COLO668 (cell line): ENCODE data around the gene HCFC1R1.
"Not testable (repeated sequence)": the region's sequence is repeated elsewhere in the genome, so short reads cannot be mapped to it uniquely, and the experiment has no call there.

Experiments
- DNase-seq: peaks from one replicate; lab custom pipeline; 2025; ENCODE audit not compliant: unreplicated experiment; lab: John Stamatoyannopoulos, UW

Gene HCFC1R1

GRCh38 chr16:3057181-3058138 lies 33.7 kb upstream of the HCFC1R1 start:
- DNase-seq: no peak

- no peak for DNase-seq
Measured at GRCh38 chr16:3056336-3057180, 32.8 kb upstream of the HCFC1R1 start.

GRCh38 chr16:3055734-3056115 lies 32.0 kb upstream of the HCFC1R1 start:
- not testable (repeated sequence) for DNase-seq

DNA sequence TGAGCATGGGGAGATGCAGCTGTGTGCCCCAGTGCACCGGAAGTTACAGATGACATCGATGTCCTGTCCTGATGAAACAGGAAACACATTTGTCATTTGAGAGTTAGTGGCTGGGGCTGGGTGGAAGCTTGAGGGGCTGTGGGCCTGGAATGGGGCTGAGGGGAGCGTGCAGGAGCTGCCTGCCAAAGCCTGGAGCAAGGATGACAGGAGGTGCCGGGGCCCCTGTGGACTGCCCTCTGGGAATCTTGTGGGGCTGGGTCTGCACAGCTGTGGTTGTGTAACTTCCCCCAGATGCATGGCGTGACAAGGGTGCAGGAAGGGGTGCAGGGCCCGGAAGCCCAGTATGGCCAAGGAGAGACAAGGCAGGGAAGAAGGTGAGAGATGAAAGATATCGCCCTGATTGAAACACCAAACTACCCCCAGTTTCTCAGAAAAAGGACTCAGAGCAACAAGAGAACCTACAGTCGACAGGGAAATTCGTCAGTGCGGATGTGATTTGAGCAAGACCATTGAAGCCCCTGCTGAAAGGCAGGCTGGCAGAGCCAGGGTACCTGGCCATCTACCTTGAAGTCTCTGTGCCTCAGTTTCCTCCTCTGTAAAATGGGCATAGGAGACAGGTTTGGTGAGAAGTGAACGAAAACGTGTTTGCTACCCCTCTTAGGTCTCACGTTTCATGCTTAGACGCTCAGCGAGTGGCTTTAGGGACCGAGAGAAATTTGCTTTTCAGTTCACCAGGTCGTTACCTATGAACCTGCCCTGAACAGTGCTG lies 31.4 kb upstream of the HCFC1R1 start:
- no peak for DNase-seq

DNA sequence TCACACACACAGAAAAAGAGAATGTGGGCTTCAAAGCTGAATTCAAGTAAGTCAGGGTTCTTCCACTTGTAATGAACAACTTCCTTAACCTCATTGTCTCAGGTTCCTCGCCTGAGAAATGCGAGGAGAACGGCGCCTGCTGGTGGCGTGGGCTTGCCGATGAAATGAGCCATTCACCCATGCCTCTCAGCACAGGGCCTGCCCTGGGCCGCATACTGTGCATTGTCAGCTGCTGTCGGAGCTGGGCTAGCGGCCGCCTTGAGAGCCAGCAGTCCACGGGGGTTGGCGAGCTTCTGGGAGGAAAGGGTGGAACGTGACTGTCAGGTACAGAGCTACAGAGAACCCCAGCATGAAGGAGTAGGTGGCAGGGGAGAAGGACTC lies 29.6 kb upstream of the HCFC1R1 start:
- not testable (repeated sequence) for DNase-seq

DNA sequence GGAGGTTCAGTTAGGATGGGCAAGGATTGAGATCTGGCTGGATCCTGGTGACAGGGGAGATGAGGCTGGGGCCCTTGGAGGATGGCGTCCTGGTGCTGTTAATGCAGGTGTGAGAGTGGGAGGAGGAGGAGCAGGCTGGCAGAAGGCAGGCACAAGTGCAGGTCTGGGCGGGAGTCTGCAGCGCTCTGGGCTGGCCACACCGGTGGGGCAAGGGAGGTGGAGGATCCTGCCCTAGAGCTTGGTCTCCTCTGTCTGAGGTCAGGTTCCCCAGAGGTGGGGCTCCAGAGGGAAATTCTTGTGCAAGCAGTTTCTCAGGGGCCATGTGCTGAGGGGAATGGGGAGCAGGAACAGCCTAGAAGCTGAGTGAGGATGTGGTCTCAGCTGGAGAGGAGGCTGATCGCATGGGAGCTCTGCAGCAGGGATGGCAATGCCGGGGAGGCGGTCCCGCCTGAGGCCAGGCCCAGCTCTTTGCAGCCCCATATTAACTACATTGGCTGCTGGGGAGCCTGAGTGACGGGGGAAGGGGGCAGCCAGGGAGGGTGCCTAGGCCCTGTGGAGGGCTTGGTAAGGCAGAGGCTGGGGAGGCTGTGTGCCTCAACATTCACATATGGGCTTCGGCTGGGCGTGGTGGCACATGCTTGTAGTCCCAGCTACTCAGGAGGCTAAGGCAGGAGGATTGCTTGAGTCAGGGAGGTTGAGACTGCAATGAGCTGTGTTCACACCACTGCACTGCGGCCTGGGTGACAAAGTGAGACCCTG lies 29.0 kb upstream of the HCFC1R1 start:
- DNase-seq: not testable (repeated sequence)

- no peak for DNase-seq
Measured at GRCh38 chr16:3051494-3051893, 27.8 kb upstream of the HCFC1R1 start.

GRCh38 chr16:3051009-3051408 lies 27.3 kb upstream of the HCFC1R1 start:
- no peak for DNase-seq

DNA sequence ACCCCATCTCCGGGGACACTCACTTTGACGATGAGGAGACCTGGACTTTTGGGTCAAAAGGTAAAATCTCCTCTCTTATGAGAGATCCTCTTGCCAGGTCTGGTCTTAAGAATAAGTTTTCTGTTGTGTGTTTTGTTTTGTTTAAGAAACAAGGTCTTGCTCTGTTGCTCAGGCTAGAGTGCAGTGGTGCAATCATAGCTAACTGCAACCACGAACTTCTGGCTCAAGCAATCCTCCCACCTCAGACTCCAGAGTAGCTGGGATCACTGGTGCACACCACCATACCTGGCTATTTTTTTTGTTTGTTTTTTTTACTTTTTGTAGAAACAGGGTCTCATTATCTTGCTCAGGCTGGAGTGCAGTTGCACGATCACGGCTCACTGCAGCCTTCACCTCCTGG lies 26.7 kb upstream of the HCFC1R1 start:
- no peak for DNase-seq

- no peak for DNase-seq
Measured at GRCh38 chr16:3049921-3050481, 26.3 kb upstream of the HCFC1R1 start.

DNA sequence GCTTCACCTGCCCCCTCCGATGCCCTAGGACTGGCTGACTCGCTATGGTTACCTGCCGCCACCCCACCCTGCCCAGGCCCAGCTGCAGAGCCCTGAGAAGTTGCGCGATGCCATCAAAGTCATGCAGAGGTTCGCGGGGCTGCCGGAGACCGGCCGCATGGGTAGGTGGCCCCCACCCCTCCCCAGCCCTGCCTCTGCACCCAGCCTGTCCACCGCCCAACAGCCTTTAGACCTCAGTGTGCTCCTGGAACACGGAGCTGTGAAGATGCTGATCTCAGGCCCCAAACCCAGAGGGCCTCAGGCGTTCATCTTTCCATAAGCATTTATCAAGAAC lies 23.6 kb upstream of the HCFC1R1 start:
- no peak for DNase-seq

DNA sequence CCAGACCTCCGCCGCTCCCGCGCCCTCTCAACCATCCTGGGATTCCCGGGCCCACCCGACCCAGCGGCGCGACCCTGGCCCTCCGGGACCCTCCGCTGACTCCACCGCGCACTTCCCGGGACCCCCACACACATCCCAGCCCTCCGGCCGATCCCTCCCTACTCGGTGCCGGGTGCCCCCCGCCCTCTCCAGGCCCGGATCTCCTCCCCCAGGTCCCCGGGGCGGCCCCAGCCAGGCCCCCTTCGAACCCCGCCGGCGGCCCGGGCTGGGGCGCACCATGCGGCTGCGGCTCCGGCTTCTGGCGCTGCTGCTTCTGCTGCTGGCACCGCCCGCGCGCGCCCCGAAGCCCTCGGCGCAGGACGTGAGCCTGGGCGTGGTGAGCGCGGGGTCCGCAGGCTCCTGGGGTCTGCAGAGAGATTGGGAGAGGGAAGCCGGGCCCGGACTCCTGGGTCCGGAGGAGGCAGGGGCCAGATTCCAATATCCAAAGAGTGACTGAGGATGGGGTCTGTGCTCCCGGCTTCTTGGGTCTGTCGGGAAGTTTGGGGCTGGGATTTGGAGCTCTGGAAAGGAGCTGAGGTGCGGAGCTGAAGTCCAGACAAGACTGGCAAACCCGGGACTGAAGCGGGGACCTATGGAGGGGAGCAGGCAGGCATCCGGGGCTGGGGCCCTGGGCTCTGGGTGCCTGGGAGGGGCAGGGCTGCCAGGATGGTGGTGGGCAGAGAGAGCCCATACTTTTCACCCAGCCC lies 23.1 kb upstream of the HCFC1R1 start:
- DNase-seq: no peak

GRCh38 chr16:3045758-3046640 lies 22.3 kb upstream of the HCFC1R1 start, which contains the start of gene MMP25:
MMP25 (plus strand) TSS chr16:3046561; CDS start chr16:3046918, 357 bp downstream.
- DNase-seq: peak; percentile 42

GRCh38 chr16:3044708-3045107 lies 21.0 kb upstream of the HCFC1R1 start:
- no peak for DNase-seq

DNA sequence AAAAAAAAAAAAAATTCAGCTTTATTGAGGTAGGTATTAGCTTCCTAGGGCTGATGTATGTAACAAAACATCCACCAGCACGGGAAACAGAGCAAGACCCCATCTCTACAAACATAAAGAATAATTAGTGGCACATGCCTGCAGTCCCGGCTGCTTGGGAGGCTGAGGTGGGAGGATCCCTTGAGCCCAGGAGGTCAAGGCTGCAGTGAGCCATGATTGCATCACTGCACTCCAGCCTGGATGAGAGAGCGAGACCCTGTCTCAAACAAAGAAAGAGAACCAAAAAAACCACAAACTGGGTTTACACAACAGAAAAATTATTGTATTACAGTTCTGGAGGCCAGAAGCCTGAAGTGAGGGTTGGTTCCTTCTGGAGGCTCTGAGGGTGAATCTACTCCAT lies 18.6 kb upstream of the HCFC1R1 start:
- DNase-seq: no peak

GRCh38 chr16:3038896-3039295 lies 15.2 kb upstream of the HCFC1R1 start:
- DNase-seq: no peak

- peak; percentile 56 for DNase-seq
Measured at GRCh38 chr16:3038256-3038655, 14.5 kb upstream of the HCFC1R1 start.

- DNase-seq: peak; percentile 75
Measured at GRCh38 chr16:3036726-3037315, 13.1 kb upstream of the HCFC1R1 start, which contains the start of gene BICDL2. BICDL2 (minus strand) TSS chr16:3036944; CDS start chr16:3035496, 1,448 bp downstream.
